ENCODE results near the gene CRYGA.

Gene CRYGA, protein sequence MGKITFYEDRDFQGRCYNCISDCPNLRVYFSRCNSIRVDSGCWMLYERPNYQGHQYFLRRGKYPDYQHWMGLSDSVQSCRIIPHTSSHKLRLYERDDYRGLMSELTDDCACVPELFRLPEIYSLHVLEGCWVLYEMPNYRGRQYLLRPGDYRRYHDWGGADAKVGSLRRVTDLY
- 0 reads per million in 2 donors for total RNA-seq

DNA sequence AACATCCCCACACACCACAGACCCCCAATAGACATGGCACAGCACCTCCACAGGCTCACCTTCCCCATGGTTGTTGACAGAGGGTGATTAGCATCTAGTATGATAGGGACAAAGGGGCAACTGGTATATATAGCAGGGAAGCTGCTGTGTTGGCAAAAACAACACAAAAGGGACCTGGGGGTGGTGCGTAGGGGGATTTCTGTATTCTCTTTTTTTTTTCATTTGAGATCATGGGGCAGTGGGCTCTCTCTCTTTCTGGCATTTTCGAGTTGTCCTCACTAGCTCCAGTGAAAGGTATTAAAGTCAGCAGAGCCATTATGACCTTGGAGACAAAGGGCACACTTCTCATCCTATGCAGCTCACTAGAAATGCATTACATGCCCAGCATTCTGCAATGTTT is at the start of gene CRYGA:
CRYGA (minus strand) TSS at position 101 of the 400 bp plus-strand sequence; CDS start at position 68, 33 bp downstream.
- no peak for DNase-seq

- DNase-seq = no peak
These were observed 47.5 kb upstream of the CRYGA start for GRCh38 chr2:208210688-208211451.

DNA sequence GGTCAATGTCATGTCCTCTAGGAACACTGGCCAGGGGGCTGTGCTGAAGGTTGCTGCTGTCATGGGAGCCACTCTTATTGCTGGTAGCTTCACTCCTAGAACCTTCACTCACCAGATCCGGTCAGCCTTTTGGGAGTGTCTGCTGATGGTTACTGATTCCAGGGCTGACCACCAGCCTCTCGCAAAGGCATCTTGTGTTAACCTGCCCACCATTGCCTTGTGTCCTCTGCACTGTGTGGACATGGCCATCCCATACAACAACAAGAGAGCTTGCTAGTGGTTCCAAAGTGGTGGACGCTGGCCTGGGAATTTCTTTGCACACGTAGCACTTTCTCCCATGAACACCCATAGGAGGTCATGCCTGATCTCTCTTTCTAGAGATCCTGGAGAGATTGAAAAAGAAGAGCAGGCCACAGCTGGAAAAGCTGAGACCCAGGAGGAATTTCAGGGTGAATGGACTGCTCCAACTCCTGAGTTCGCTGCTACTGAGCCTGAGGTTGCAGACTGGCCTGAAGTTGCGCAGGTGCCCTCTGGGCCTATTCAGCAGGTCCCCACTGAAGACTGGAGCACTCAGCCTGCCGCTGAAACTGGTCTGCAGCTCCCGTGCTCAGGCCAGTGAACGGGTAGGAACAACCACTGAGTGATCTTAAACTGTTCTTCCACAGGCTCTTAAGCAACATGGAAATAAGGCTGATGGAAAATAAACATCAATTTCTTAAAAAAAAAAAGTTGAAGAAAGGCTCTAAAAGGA is 45.1 kb upstream of the CRYGA start:
- no peak for DNase-seq

DNA sequence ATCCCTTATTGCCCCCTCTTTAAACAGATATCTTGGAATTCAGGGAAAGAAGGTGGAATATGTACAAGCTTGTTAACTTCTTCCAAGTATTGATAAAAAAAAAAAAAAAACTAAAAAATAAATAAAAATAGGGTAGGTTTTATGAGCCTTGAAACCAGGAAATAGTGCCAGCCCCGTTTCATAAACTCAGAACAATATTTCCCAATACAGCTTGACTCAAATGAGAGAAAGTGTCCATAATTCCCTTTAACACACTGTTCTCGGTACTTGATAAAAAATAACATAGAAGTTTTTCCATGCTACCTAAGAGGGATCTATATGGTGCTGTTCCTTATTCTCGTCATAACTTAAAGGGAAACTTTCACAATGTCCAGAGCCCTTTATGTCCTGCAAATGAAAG is 44.4 kb upstream of the CRYGA start:
- DNase-seq = no peak

DNA sequence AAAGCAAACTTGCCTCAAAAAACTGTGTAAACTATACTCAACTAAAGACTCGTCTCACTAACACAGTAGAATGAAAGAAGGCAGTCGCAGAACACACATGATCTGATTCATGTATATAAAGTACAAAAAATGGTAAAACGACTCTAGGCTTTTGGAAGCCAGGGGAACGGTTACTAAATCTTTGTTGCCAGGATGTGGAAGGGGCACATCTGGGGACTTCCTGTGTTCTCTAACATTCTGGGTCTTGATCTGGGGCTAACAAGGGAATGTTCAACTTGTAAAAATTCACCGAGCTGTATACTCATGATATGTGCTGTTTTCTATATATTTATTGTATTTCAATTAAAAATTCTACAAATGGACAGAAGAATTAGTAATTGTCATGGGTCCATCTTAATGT is 40.8 kb upstream of the CRYGA start:
- no peak for DNase-seq

GRCh38 chr2:208195531-208195930 is 32.1 kb upstream of the CRYGA start:
- no peak for DNase-seq

GRCh38 chr2:208192611-208193236 is 29.3 kb upstream of the CRYGA start:
- no peak for DNase-seq

- DNase-seq = no peak
These were observed 26.6 kb upstream of the CRYGA start, which contains the start of gene C2orf80 for GRCh38 chr2:208189810-208190503. Gene C2orf80 (minus strand): TSS chr2:208190030. CDS start chr2:208186986, 3,044 bp downstream.

GRCh38 chr2:208189069-208189809 is 25.9 kb upstream of the CRYGA start:
- no peak for DNase-seq

DNA sequence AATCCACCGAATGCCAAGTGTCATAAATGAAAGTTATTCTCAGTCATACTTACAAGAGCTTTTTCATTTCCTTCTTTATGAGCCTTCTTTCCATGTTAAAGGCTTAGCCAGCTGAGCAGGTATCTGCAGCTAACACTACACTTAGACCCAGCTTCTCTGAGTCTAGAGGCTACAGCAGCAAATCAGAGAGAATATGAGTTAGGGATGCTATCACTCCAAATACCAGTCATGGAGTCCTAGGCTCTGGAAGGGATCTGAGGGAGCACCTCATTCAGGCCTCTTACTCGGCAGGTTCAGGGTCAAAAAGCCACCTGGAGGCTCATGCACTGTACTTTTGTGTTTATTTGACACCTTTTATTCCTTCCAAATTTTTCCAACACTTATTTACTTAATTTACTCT is 23.5 kb upstream of the CRYGA start:
- no peak for DNase-seq

GRCh38 chr2:208186465-208186864 is 23.1 kb upstream of the CRYGA start:
- no peak for DNase-seq

GRCh38 chr2:208183972-208184705 is 20.8 kb upstream of the CRYGA start:
- no peak for DNase-seq

DNA sequence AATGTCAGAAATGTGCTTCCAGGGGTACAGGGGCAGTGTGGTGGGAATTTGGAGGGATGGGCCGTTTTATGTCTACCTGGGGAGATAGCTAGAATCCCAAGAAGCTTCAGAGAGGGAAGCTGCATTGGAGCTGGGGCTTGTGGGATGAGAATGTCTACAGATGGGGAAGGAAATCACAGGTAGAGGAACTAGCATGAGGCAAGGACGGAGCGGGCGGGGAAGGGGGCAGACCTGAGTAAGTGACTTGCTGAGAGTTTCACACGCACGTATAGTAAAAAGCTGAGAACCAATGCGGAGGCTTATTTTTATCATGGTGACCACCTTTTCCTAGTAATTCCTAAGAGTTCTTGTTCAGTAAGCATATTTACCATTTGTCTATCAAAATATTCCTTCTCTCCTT is 20.1 kb upstream of the CRYGA start:
- no peak for DNase-seq

DNA sequence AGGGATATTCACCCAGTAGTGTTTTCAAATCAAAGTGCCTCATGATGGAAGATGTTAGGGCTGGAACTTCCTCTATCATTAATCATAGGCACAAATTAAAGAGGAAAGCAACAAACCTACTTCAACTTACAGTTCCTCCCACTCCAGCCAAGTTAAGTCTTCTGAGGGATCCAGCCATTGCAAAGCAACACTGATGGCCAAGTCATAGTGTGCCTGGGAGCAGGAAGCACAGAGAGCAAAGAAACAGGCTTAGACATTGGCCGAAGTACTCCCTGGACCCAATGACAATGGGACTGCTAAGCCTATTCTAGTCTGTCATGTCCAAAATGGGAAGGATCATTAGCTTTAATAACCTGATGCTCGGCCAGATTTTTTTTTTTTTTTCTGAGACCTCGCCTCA is 19.4 kb upstream of the CRYGA start:
- no peak for DNase-seq

- DNase-seq = no peak
These were observed 15.7 kb upstream of the CRYGA start for GRCh38 chr2:208179028-208179609.

DNA sequence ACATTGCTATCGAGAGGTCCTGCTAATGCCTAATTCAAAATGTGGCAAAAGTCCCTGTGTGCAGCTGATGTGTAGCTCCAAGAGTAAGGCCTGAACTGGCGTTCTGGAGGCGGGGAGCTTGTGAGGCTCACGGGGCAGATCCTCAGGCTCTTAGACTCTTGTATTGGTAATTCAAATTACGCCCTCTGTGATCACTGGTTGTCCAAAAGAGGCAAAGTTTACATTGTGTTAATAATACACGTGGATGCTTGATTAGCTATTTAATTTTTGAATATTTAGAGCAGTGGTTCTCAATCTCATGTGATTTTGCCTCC is 12.4 kb upstream of the CRYGA start:
- no peak for DNase-seq

- peak; percentile 38 for DNase-seq
These were observed 11.9 kb upstream of the CRYGA start for GRCh38 chr2:208175069-208175839.

GRCh38 chr2:208174144-208174543 is 10.8 kb upstream of the CRYGA start:
- DNase-seq = no peak

- DNase-seq = no peak
These were observed 8.7 kb upstream of the CRYGA start for GRCh38 chr2:208172125-208172524.

All from T-helper 9 cell (primary cell).